Stimulated activated CD4-positive, alpha-beta T cell treated with anti-CD3 and anti-CD28 coated beads, Interleukin-4, amount 100 ng/mL, for 1 hour (primary cell): Measurements from ENCODE around the gene IFT172.
"Not testable (repeated sequence)": the region's sequence is repeated elsewhere in the genome, so short reads cannot be mapped to it uniquely, and the experiment has no call there.

Source experiments
- DNase-seq: peaks from one replicate; pipeline ENCODE4 v3.0.0-alpha.2; 2020

The IFT172 gene

GRCh38 chr2:27489498-27490397 lies at the start of gene IFT172:
Gene IFT172 (minus strand): TSS chr2:27489743. CDS start chr2:27489653, 90 bp downstream.
- DNase-seq, result peak; percentile 98

GRCh38 chr2:27538839-27539450 lies 49.4 kb upstream of the IFT172 start:
- not testable (repeated sequence) for DNase-seq

- DNase-seq, result no peak
Measured at GRCh38 chr2:27537287-27537686, 47.7 kb upstream of the IFT172 start.

- DNase-seq, result no peak
Measured at GRCh38 chr2:27531983-27532382, 42.4 kb upstream of the IFT172 start.

- DNase-seq, result no peak
Measured at GRCh38 chr2:27527182-27527581, 37.6 kb upstream of the IFT172 start.

GRCh38 chr2:27522400-27522945 lies 32.9 kb upstream of the IFT172 start:
- DNase-seq, result no peak

GRCh38 chr2:27520316-27520715 lies 30.8 kb upstream of the IFT172 start:
- no peak for DNase-seq

GRCh38 chr2:27518782-27519113 lies 29.2 kb upstream of the IFT172 start:
- no peak for DNase-seq

- no peak for DNase-seq
Measured at GRCh38 chr2:27518113-27518781, 28.7 kb upstream of the IFT172 start.

GRCh38 chr2:27509326-27509725 lies 19.8 kb upstream of the IFT172 start:
- DNase-seq, result no peak

- no peak for DNase-seq
Measured at GRCh38 chr2:27507293-27507692, 17.8 kb upstream of the IFT172 start.

GRCh38 chr2:27506587-27506986 lies 17.0 kb upstream of the IFT172 start:
- DNase-seq, result no peak

- DNase-seq, result no peak
Measured at GRCh38 chr2:27502142-27502541, 12.6 kb upstream of the IFT172 start.

- DNase-seq, result no peak
Measured at GRCh38 chr2:27501042-27501441, 11.5 kb upstream of the IFT172 start.

GRCh38 chr2:27498975-27499374 lies 9.4 kb upstream of the IFT172 start:
- no peak for DNase-seq

GRCh38 chr2:27497288-27497627 lies 7.7 kb upstream of the IFT172 start:
- no peak for DNase-seq

GRCh38 chr2:27496357-27497287 lies 7.1 kb upstream of the IFT172 start, which contains the start of gene GCKR:
Gene GCKR (plus strand): TSS chr2:27496839. CDS start chr2:27496905, 66 bp downstream.
- no peak for DNase-seq

GRCh38 chr2:27495840-27496356 lies 6.4 kb upstream of the IFT172 start:
- no peak for DNase-seq

- peak; percentile 11 for DNase-seq
Measured at GRCh38 chr2:27494944-27495554, 5.5 kb upstream of the IFT172 start, which contains the start of gene FNDC4. Gene FNDC4 (minus strand): TSS chr2:27495200. CDS start chr2:27494679, 521 bp downstream.

GRCh38 chr2:27494284-27494943 lies 4.9 kb upstream of the IFT172 start:
- DNase-seq, result no peak

GRCh38 chr2:27493948-27494283 lies 4.4 kb upstream of the IFT172 start:
- DNase-seq, result no peak
